GM10248 (cell line): ENCODE results near the gene PLEKHM2.
"Not testable (repeated sequence)": the region's sequence is repeated elsewhere in the genome, so short reads cannot be mapped to it uniquely, and the experiment has no call there.

Source experiments
- CTCF ChIA-PET: fragments of 300-600 bp; sonication (Branson Sonifier 250); formaldehyde crosslinking; extraction: SDS; loops from one replicate; lab custom pipeline; 2021; ENCODE audit warnings: antibody characterized with exemption; lab: Yijun Ruan, JAX
- POLR2A ChIA-PET: fragments of 350-650 bp; sonication (Branson Sonifier 250); formaldehyde crosslinking; extraction: SDS; loops from one replicate; lab custom pipeline; 2020; ENCODE audit warnings: antibody characterized with exemption; lab: Yijun Ruan, JAX
- DNase-seq: peaks from one replicate; pipeline ENCODE4 v3.0.0; 2012; ENCODE audit errors: extremely low spot score
- CTCF ChIP-seq: IDR thresholded peaks from 2 replicates; pipeline ENCODE4 v1.5.1; 2012; ENCODE audit warnings: mild to moderate bottlenecking, low read depth; ENCODE audit errors: extremely low read depth, missing control alignments, control extremely low read depth

PLEKHM2 gene

DNA sequence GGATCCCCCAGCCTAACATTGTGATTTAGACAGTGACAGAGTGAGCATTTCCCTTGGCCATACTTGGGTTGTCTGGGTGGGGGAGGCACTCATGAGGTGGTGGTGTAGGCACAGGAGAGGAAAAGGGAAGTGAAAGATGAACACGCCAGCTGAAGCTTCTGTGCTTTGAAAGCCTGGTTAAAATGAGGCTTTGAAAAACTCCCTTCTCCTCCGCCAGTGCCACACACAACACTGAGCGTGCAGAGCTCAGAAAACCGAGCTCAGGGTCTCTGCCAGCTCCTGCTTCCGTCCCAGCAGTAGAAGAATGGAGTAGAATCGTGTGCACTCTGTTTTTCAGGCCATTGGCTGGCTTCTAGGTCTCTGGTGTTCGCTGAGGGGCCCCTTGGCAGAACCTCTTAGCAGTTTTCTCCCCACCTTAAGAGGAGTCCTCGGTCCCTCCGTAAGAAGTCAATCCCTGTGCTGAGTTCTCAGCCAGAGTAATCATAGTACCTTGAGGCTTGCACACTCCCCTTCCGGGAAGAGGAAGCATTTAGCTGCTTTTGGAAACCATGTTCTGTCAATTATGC, 12.9 kb downstream of the PLEKHM2 start:
- POLR2A ChIA-PET, result interaction anchor here (0.6 to 1.0 kb wide), 4 partner anchors 9 to 162 kb away, joined by 3 to 5 read pairs (median 4); no protein-coding TSS in a partner anchor
- TF ChIP-seq CTCF, result no peak
- CTCF ChIA-PET, result interaction anchor here (1.1 to 1.8 kb wide), 7 partner anchors 9 to 492 kb away, joined by 3 to 9 read pairs (median 4); no protein-coding TSS in a partner anchor
- peak; percentile 87 for DNase-seq

- CTCF ChIA-PET, result interaction anchor here (1.6 to 1.8 kb wide), 2 partner anchors 12 to 13 kb away, joined by 4 to 9 read pairs; no protein-coding TSS in a partner anchor
- POLR2A ChIA-PET, result interaction anchor here (0.5 kb wide), 1 partner anchor 16 kb away, joined by 7 read pairs; no protein-coding TSS in a partner anchor
- TF ChIP-seq CTCF, result no peak
- no peak for DNase-seq
These were observed 14.1 kb downstream of the PLEKHM2 start for GRCh38 chr1:15698201-15698600.

DNA sequence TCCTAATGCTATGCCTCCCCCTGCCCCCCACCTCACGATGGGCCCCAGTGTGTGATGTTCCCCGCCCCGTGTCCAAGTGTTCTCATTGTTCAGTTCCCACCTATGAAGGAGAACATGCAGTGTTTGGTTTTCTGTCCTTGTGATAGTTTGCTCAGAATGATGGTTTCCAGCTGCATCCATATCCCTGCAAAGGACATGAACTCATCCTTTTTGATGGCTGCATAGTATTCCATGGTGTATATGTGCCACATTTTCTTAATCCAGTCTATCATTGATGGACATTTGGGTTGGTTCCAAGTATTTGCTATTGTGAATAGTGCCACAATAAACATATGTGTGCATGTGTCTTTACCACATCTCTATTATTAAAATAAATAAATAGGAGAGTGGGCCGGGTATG, 15.2 kb downstream of the PLEKHM2 start:
- POLR2A ChIA-PET, DNase-seq, CTCF ChIA-PET: not testable (repeated sequence)

GRCh38 chr1:15700508-15700907, 16.4 kb downstream of the PLEKHM2 start:
- CTCF ChIA-PET, result no interaction called here
- TF ChIP-seq CTCF, result no peak
- POLR2A ChIA-PET, result no interaction called here
- no peak for DNase-seq

DNA sequence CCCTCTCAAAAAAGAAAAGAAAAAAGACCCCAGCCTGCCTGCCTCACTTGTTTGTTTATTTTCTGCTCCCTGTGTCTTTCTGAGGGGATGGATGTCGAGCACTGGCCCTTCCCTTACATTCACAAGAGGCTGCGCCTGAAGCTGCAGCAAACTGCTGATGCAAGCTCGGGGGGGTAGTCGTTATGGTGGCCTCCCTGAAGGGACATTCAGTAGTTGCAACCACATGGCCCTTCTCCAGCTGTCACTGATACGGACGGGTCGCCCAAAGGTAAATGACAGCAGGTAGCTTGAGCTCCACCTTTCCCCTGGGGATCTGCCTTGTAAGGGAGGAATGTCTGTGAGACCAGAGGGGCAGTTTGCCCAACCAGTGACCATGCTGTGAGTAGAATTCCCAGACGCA, 17.7 kb downstream of the PLEKHM2 start:
- POLR2A ChIA-PET, result interaction anchor here (0.7 kb wide), 1 partner anchor 16 kb away, joined by 3 read pairs; no protein-coding TSS in a partner anchor
- no peak for TF ChIP-seq CTCF
- CTCF ChIA-PET, result interaction anchor here (1.1 kb wide), 1 partner anchor 10 kb away, joined by 5 read pairs; no protein-coding TSS in a partner anchor
- DNase-seq, result no peak

DNA sequence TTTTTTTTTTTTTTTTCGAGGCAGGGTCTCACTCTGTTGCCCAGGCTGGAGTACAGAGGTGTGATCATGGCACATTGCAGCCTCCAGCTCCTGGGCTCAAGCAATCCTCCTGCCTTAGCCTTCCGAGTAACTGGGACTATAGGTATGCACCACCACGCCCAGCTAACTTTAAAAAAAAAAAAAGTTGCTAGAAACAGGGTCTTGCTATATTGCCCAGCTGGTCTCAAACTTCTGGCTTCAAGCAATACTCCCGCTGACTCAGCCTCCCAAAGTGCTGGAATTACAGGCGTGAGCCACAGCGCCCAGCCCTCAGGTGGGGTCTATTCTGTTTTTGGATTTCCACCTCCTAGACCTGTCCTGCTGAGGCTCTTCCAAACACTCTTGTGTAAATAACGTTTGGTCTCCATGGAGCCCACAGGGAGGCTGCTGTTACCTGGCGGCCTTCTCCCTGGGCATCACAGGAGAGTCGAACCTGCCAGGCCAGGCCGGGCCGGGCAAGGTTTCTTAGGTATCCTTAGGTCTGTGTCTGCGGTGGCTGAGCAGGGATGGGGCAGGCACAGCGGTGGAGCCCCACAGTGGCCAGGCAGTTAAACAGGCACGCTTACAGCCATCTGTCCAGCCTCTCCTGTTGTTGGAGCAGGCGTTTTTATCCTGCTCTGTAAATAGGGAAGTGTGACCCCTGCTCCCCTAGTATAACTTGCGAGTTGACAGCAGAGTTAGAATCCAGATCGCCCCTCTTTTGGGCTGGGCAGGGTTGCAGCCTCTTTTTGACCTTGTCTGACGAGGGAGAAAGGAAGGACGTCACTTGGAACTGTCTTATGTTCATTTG, 18.8 kb downstream of the PLEKHM2 start:
- ChIA-PET CTCF (interaction anchor here (0.8 to 1.1 kb wide), 2 partner anchors 9 to 129 kb away, joined by 3 to 5 read pairs; no protein-coding TSS in a partner anchor), POLR2A (no interaction called here)
- DNase-seq, result no peak
- no peak for TF ChIP-seq CTCF
